Posterior cingulate gyrus (tissue), 11 donors: ENCODE results near the gene NCAPH2.

Experiments used
- DNase-seq, 10 donors: peaks; one replicate each; pipeline versions ENCODE4 v3.0.0 to v3.0.0-alpha.2; 2020 to 2021; ENCODE audit warnings: mixed read lengths in 3 of 10
- intact Hi-C: fragments of 100-400 bp; cut with DNase I; formaldehyde crosslinking; loops from one replicate; pipeline ENCODE4 v1.15.1; 2023

The NCAPH2 gene

GRCh38 chr22:50473855-50474671 is 34.0 kb upstream of the NCAPH2 start:
- DNase-seq = peak in 1 of 10 donors; percentile 14
- intact Hi-C loops = no loop called here

DNA sequence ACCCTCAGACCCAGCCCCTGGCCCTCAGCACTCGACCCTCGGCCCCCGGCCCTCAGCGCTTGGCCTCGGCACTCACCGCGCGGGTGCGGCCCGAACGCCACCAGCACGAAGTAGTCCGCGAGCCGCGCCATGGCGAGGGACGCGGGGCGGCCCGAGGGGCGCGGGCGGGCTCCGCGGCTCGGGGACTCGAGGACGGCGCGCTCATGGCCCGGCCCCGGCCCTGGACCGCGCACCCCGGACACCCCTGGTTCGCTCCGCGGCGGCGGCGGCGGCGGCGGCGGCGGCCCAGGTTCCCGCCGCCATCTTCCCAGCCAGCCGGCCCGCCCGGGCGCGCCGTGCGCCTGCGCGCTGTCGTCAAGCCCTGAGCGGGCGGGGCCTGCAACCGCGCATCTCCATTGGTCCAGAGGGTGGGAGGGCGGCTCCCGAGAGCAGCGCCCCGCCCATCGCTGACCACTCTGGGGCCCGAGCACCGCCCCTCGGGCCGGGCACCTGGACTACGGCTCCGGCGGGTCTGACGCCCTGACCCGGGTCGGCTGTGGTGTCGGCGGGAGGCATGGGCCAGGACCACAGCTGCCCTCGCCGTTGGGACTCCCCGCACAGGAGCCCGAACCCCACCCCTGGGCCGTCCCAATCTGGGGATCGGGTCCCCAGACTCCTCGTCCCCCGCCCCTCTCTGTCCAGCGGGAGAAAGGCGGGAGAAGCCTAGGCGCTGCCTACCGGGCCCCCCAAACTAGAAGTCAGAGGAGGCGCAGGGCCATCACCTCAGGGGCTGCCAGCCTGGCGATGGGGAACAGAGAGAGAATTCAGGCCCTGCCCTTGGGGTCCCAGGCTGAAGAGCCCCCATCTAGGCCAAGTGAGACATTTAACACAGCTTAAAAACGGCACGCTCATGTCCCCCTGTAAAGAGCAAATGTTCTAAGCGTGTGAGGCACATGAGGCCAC is 33.0 kb upstream of the NCAPH2 start, which contains the start of gene SBF1:
Gene SBF1, minus strand, starts transcription at position 326 of the 942 bp plus-strand sequence. Its CDS starts 195 bp downstream, at position 131.
- peak; percentile 85 to 99 (median 93) for DNase-seq
- intact Hi-C loops = no loop called here

GRCh38 chr22:50475652-50476002 is 32.4 kb upstream of the NCAPH2 start:
- no peak for DNase-seq
- intact Hi-C loops = no loop called here

DNA sequence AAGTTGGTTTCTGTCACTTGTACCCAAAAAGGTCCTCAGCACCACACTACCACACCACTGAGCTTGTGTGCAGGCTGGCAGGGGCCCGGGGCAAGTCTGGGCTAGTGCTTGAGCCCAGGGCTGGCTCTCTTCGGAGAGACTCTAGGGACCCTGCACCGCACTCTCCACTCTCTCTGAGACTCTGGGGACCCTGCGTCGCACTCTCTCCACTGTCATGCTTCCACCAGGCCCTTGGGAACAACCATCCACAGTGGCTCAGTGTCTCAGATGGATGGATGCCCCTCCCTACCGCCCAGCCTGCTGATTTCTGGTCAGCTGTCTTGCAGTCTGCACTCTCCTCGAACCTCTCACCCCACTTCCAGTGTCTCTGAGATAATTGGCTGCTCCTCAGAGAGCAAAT is 31.2 kb upstream of the NCAPH2 start:
- DNase-seq = no peak
- intact Hi-C loops = no loop called here

DNA sequence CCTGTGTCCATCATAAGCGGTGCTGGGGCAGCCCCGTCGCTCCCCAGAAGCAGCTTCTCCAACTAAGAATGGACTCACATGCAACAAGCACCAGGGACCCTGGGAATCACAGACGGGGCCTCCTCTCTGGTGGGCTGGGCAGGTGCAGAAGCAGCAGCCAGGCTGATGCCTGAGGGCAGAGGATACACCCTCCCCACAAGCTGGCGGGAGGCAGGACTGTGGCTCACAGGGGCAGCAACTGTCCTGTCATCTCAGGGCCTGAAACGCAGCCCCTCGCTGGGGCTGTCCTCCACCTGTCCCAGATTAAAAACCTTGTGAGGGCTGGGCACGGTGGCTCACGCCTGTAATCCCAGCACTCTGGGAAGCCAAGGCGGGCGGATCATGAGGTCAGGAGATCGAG is 30.1 kb upstream of the NCAPH2 start:
- DNase-seq = no peak
- intact Hi-C loops = no loop called here

DNA sequence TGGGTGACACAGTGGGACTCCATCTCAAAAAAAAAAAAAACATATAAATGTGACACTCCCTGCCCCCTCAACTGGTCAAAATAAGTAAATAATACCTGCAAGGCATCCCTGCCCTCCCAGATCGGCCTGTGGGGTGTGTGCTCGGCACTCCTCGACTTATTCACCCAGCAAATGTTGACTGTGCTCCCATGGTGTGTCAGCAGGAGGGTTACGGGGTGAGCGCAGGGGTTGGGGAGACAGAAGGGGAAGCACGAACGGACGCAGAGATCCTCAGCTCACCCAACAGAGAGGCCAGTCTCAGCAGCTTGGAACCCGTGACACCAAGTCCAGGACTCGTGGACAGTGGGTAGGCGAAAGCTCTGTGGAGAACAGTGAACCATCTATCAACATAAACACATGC is 28.3 kb upstream of the NCAPH2 start:
- intact Hi-C loops = no loop called here
- DNase-seq = no peak

GRCh38 chr22:50481045-50481439 is 27.0 kb upstream of the NCAPH2 start:
- intact Hi-C loops = no loop called here

GRCh38 chr22:50481440-50482106 is 26.5 kb upstream of the NCAPH2 start, which contains the start of gene ADM2:
TSS of gene ADM2 (plus strand) at chr22:50481543. CDS start at chr22:50481848, 305 bp downstream.
- intact Hi-C loops = no loop called here
- DNase-seq = no peak

More at GRCh38 chr22:50481045-50481439, 27.0 kb upstream of the NCAPH2 start:
- DNase-seq = no peak

GRCh38 chr22:50482107-50483074 is 25.6 kb upstream of the NCAPH2 start:
- intact Hi-C loops = no loop called here
- DNase-seq = no peak

GRCh38 chr22:50483106-50483505 is 24.9 kb upstream of the NCAPH2 start:
- DNase-seq = no peak
- intact Hi-C loops = no loop called here

- intact Hi-C loops = no loop called here
- no peak for DNase-seq
Observed at GRCh38 chr22:50483556-50483955, 24.5 kb upstream of the NCAPH2 start.

DNA sequence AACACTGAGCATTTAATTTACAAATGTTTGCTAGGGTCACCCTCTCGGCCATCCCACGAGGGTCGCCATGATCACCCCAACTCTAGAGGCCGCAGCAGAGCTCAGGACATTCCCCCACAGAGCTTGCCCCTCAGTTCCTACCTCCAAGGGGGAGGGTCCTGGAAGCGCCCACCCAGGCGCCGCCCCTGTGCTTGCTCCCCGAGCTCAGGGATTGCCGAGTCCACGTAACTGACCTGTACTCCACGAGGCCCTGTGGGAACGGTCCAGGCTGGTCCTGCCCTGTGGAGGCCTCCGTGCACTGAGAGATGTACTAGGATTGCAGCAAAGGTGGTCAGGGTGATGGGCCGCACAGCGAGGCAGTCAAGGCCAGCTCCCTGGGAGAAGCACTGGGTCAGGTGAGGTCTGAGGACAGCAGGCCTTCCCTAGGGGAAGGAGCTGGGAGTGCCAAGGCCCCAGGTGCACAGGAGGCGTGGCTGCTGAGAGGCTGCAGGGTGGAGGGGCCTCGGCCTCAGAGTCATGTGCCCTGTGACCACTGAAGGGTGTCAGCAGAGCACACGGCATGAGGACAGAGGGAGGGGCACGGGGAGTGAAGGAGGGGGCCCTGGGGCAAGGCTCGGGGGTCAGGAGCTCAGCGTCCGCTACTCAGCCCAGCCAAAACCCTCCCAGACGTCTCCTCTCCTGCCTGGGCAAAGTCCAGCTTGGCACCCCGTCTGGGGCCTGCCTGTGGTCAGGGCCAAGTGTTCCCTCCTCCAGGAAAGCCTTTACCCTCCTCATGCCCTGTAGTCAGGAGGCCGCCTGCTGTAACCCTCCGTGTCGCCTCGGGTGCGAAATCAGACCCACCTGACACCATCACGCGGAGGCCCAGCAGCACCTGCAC is 23.8 kb upstream of the NCAPH2 start:
- no peak for DNase-seq
- intact Hi-C loops = no loop called here

- no peak for DNase-seq
- intact Hi-C loops = no loop called here
Observed at GRCh38 chr22:50485221-50486131, 22.5 kb upstream of the NCAPH2 start.

DNA sequence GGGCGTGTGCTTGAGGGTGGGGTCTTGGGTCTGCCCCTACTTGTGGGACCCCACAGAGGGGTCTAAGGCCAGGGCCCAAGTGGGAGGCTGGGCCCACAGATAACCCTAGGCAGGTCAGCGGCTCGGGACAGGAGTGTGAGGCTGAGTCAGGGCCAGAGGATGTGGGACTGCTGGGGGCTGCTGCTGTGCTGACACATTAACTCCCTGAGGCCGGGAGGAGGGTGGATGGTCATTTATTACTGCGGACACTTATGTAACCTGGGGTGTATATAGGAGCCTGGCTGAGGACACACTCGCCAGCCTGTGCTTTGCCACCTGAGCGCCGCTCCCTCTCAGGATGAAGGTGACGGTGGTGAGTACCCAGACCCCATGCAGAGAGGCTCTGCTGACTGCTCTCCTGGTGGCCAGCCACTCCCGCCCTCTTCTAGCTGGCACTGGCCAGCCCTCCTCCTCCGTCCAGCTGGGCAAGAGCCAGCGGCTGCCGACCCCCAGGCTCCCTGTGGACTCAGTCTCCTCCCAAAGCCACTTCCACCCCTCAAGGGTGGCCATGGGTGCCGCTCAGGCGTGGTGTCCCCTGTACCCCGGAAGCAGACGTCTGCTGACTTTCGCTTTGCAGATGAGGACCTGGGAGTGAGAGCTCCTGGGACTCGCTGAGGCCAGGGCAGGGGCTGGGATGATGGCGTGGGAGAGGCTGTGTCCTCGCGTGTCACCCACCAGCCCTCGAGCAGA is 21.3 kb upstream of the NCAPH2 start, which contains the start of gene MIOX:
Gene MIOX, plus strand, starts transcription at position 299 of the 729 bp plus-strand sequence. Its CDS starts 39 bp downstream, at position 338.
- DNase-seq = peak in 1 of 10 donors; percentile 79
- intact Hi-C loops = no loop called here

DNA sequence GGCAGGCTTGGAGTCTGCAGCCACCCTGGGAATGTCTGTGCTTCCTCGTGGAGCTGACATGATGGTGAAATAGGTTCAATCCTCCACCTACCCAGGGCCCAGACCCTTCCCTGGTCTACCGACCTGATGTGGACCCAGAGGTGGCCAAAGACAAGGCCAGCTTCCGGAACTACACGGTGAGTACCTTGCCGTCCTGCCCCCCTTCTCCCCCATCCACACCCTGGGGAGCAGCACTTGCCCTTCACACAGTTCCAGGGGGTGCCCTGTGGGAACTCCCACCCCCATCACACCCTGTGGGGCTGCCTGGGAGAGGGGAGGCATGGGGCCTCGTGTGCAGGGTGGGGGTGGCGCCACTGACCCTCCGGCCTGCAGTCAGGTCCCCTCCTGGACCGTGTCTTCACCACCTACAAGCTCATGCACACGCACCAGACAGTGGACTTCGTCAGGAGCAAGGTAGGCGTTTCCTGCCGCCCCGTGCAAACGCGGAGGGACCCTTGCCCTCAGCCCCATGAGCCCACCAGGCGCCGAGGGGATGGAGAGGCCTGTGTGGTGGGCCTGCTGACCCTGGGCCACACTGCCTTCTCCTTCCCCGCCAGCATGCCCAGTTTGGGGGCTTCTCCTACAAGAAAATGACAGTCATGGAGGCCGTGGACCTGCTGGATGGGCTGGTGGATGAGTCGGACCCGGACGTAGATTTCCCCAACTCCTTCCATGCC is 20.6 kb upstream of the NCAPH2 start:
- intact Hi-C loops = no loop called here

More for the DNA sequence above, 20.6 kb upstream of the NCAPH2 start:
- DNase-seq = peak in 1 of 10 donors; percentile 71
